H1 (cell line): ENCODE measurements around the gene FSIP1. TPM values are rescaled to one million over a fixed set of nuclear protein-coding genes. Genes with fewer than 3 reads are reported as not detected.

Experiments used
- CBX5 ChIP-seq: fragments of 300-800, 300-1000 bp; sonication (generic); IDR thresholded peaks from 2 replicates; pipeline ENCODE4 v1.7.1; 2016; ENCODE audit warnings: antibody characterized with exemption, low read length, low read depth
- MAFK ChIP-seq: IDR thresholded peaks from 2 replicates; pipeline ENCODE4 v1.6.1; 2012; ENCODE audit warnings: low read depth, mild to moderate bottlenecking, improper control_type of control experiment, low read length
- SIX5 ChIP-seq: IDR thresholded peaks from 2 replicates; pipeline ENCODE4 v1.6.1; 2011; ENCODE audit warnings: mild to moderate bottlenecking, low read depth, low read length
- polyA plus RNA-seq, 7 experiments: library from polyadenylated mRNA; depleted of rRNA in 3 of 7; stranded (reverse) in 5 of 7; unstranded in 2 of 7; fragments of >200 nt in 5 of 7; fragments of 200-250 nt in 2 of 7; gene quantifications; 1 replicate in 5 of 7; 2 replicates in 1 of 7; 4 replicates in 1 of 7; pipeline versions ENCODE4 v1.2.1 to v1.2.3, GENCODE V29; 2011 to 2013; ENCODE audit warnings: missing spikeins in 2 of 7, mixed read lengths in 2 of 7
- total RNA-seq: library from RNA; stranded (reverse); fragmentation: NEBNext Ultra II Directional; extraction: Animal tissue kit (Norgen Biotek cat#: 25700); gene quantifications from 2 replicates; pipeline ENCODE4 v1.2.1, GENCODE V29; 2021

Gene FSIP1
- total and polyA plus RNA-seq, 2 of the 8 experiments (the other 6 are each of a cell fraction or from before 2014, with no cell fraction given): 0.18 to 1.3 TPM

DNA sequence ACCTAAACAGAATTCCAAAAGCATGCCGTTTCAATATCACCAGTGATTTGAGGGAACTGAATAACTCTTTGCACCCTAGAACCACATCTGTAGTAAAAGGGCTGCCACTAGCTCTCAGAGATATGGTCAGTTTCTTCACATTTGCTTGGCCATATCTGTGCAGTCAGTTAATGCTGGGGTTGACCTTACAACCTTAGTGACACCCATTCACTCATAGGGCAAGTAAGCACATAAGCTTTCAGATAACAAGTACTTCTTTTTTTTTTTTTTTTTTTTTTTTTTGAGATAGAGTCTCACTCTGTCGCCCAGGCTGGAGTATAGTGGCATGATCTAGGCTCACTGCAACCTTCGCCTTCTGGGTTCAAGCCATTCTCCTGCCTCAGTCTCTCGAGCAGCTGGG lies 20.4 kb upstream of the FSIP1 start (continued):
- TF ChIP-seq MAFK: no peak
- no peak for TF ChIP-seq CBX5
- TF ChIP-seq SIX5: no peak
